Measurements from ENCODE around the gene S100G.

GRCh38 chrX:16658284-16658683 is 8.3 kb downstream of the S100G start:
- TF ChIP-seq CTCF (conservative IDR thresholded peaks at IDR 0.05) = no peak
- TF ChIP-seq EZH2 (IDR thresholded peaks at IDR 0.05; ENCODE audit: low read depth) = no peak

All from PC-9 (cell line).